H1 (cell line): ENCODE results near the gene SHQ1. TPM values are rescaled to one million over a fixed set of nuclear protein-coding genes. Genes with fewer than 3 reads are reported as not detected.

Experiments used
- CBX8 ChIP-seq: fragments of 300-800, 300-1000 bp; sonication (generic); IDR thresholded peaks from 2 replicates; pipeline ENCODE4 v1.7.1; 2016; ENCODE audit warnings: low read depth, low read length, borderline replicate concordance
- CTCF ChIP-seq, 3 experiments: IDR thresholded peaks; 1 replicate in 2 of 3; 2 replicates in 1 of 3; pipeline versions ENCODE4 v1.5.1 to v1.6.1; 2011; ENCODE audit warnings: low read length in 3 of 3, mild to moderate bottlenecking in 3 of 3, inconsistent platforms in 2 of 3, low read depth in 1 of 3, moderate library complexity in 1 of 3; ENCODE audit not compliant: insufficient read depth in 1 of 3; ENCODE audit errors: control extremely low read depth in 1 of 3
- KDM4A ChIP-seq: IDR thresholded peaks from one replicate; pipeline ENCODE4 v1.7.1; 2012; ENCODE audit warnings: low read depth, mild to moderate bottlenecking, moderate library complexity, low read length, inconsistent platforms; ENCODE audit not compliant: severe bottlenecking
- POU5F1 ChIP-seq: IDR thresholded peaks from 2 replicates; pipeline ENCODE4 v1.6.1; 2011; ENCODE audit warnings: low read depth, mild to moderate bottlenecking, low read length, moderate library complexity
- TCF12 ChIP-seq: IDR thresholded peaks from 2 replicates; pipeline ENCODE4 v1.6.1; 2011; ENCODE audit warnings: low read depth, mild to moderate bottlenecking, low read length
- polyA plus RNA-seq, 7 experiments: library from polyadenylated mRNA; depleted of rRNA in 3 of 7; stranded (reverse) in 5 of 7; unstranded in 2 of 7; fragments of >200 nt in 5 of 7; fragments of 200-250 nt in 2 of 7; gene quantifications; 1 replicate in 5 of 7; 2 replicates in 1 of 7; 4 replicates in 1 of 7; pipeline versions ENCODE4 v1.2.1 to v1.2.3, GENCODE V29; 2011 to 2013; ENCODE audit warnings: missing spikeins in 2 of 7, mixed read lengths in 2 of 7
- total RNA-seq: library from RNA; stranded (reverse); fragmentation: NEBNext Ultra II Directional; extraction: Animal tissue kit (Norgen Biotek cat#: 25700); gene quantifications from 2 replicates; pipeline ENCODE4 v1.2.1, GENCODE V29; 2021

The SHQ1 gene
- total and polyA plus RNA-seq, 2 of the 8 experiments (the other 6 are each of a cell fraction or from before 2014, with no cell fraction given) = 10.7 to 34.4 TPM

GRCh38 chr3:72818092-72818773, 30.0 kb downstream of the SHQ1 start (continued):
- no peak for TF ChIP-seq TCF12
- TF ChIP-seq KDM4A = no peak
- TF ChIP-seq CTCF (IDR thresholded peaks at IDR 0.05; ENCODE audit: control extremely low read depth in 1 of 3, insufficient read depth in 1 of 3, low read depth in 1 of 3, low read length in 3 of 3) = peak in 2 of 3 experiments; percentile 29 to 55; a peak in 2 of 4 replicates
- no peak for TF ChIP-seq CBX8
- TF ChIP-seq POU5F1 = no peak
